H9 (cell line): ENCODE measurements around the gene APOL6. TPM values are rescaled to one million over a fixed set of nuclear protein-coding genes. Genes with fewer than 3 reads are reported as not detected.

Experiments
- DNase-seq: peaks from one replicate; pipeline ENCODE4 v3.0.0-alpha.2; 2017
- H2AFZ ChIP-seq: one replicate; pipeline ENCODE4 v1.6.1; 2013; ENCODE audit warnings: mild to moderate bottlenecking, low read length, control low read depth, moderate library complexity
- H2AK5ac ChIP-seq: 2 replicates; pipeline ENCODE4 v1.6.1; 2013; ENCODE audit warnings: low read length, control low read depth, mixed read lengths; ENCODE audit not compliant: insufficient read length
- H2BK120ac ChIP-seq: one replicate; pipeline ENCODE4 v1.6.1; 2013; ENCODE audit warnings: low read depth, mild to moderate bottlenecking, low read length, control low read depth, inconsistent platforms; ENCODE audit not compliant: poor library complexity, severe bottlenecking
- H2BK12ac ChIP-seq: 2 replicates; pipeline ENCODE4 v1.6.1; 2013; ENCODE audit warnings: low read length, control low read depth, mixed read lengths, low read depth; ENCODE audit not compliant: insufficient read length
- H2BK15ac ChIP-seq: 2 replicates; pipeline ENCODE4 v1.6.1; 2013; ENCODE audit warnings: low read depth, low read length, control low read depth
- H2BK20ac ChIP-seq: one replicate; pipeline ENCODE4 v1.6.1; 2013; ENCODE audit warnings: low read depth, mild to moderate bottlenecking, low read length, control low read depth, inconsistent platforms; ENCODE audit not compliant: poor library complexity, severe bottlenecking
- H2BK5ac ChIP-seq: 2 replicates; pipeline ENCODE4 v1.6.1; 2013; ENCODE audit warnings: low read length, control low read depth, mixed read lengths; ENCODE audit not compliant: insufficient read length
- H3K14ac ChIP-seq: 2 replicates; pipeline ENCODE4 v1.6.1; 2013; ENCODE audit warnings: low read length, control low read depth; ENCODE audit not compliant: insufficient read depth
- H3K18ac ChIP-seq: 2 replicates; pipeline ENCODE4 v1.6.1; 2013; ENCODE audit warnings: low read depth, mild to moderate bottlenecking, mixed read lengths, low read length, control low read depth; ENCODE audit not compliant: insufficient read length
- H3K23ac ChIP-seq: 2 replicates; pipeline ENCODE4 v1.6.1; 2013; ENCODE audit warnings: low read length, control low read depth, mixed read lengths, low read depth; ENCODE audit not compliant: insufficient read length
- H3K23me2 ChIP-seq: 2 replicates; pipeline ENCODE4 v1.6.1; 2013; ENCODE audit warnings: low read depth, mild to moderate bottlenecking, mixed read lengths, low read length, control low read depth; ENCODE audit not compliant: insufficient read length, poor library complexity, severe bottlenecking
- H3K27ac ChIP-seq: 2 replicates; pipeline ENCODE4 v1.5.1; 2013; ENCODE audit warnings: low read length, control low read depth, mixed read lengths, low read depth; ENCODE audit not compliant: insufficient read length
- H3K27me3 ChIP-seq: 2 replicates; pipeline ENCODE4 v1.6.1; 2013; ENCODE audit warnings: low read length, control low read depth, inconsistent platforms; ENCODE audit not compliant: insufficient read depth
- H3K4ac ChIP-seq: 2 replicates; pipeline ENCODE4 v1.6.1; 2013; ENCODE audit warnings: low read depth, mild to moderate bottlenecking, control low read depth, inconsistent platforms, low read length, moderate library complexity
- H3K4me1 ChIP-seq: 2 replicates; pipeline ENCODE4 v1.6.1; 2013; ENCODE audit warnings: low read length, control low read depth, inconsistent platforms; ENCODE audit not compliant: insufficient read depth
- H3K4me2 ChIP-seq: 2 replicates; pipeline ENCODE4 v1.6.1; 2013; ENCODE audit warnings: low read length, control low read depth, mixed read lengths; ENCODE audit not compliant: insufficient read length, insufficient read depth
- H3K56ac ChIP-seq: 2 replicates; pipeline ENCODE4 v1.6.1; 2013; ENCODE audit warnings: low read depth, mild to moderate bottlenecking, mixed read lengths, low read length, control low read depth; ENCODE audit not compliant: insufficient read length
- H3K79me1 ChIP-seq: 2 replicates; pipeline ENCODE4 v1.6.1; 2013; ENCODE audit warnings: low read depth, mild to moderate bottlenecking, moderate library complexity, low read length, control low read depth, inconsistent platforms; ENCODE audit not compliant: insufficient read depth, poor library complexity, severe bottlenecking
- H3K79me2 ChIP-seq: 2 replicates; pipeline ENCODE4 v1.6.1; 2013; ENCODE audit warnings: low read length, control low read depth, inconsistent platforms; ENCODE audit not compliant: insufficient read depth
- H3K9ac ChIP-seq: 2 replicates; pipeline ENCODE4 v1.6.1; 2013; ENCODE audit warnings: low read length, control low read depth, mixed read lengths; ENCODE audit not compliant: insufficient read length; ENCODE audit errors: extremely low read depth
- H3K9me3 ChIP-seq: one replicate; pipeline ENCODE4 v1.6.1; 2013; ENCODE audit warnings: low read depth, low read length, inconsistent platforms; ENCODE audit not compliant: control insufficient read depth
- H3T11ph ChIP-seq: one replicate; pipeline ENCODE4 v1.6.1; 2013; ENCODE audit warnings: mild to moderate bottlenecking, low read length, control low read depth, inconsistent platforms
- H4K20me1 ChIP-seq: one replicate; pipeline ENCODE4 v1.6.1; 2013; ENCODE audit not compliant: control insufficient read depth, insufficient read length, insufficient read depth
- H4K5ac ChIP-seq: 2 replicates; pipeline ENCODE4 v1.6.1; 2013; ENCODE audit warnings: low read depth, mild to moderate bottlenecking, mixed read lengths, low read length, control low read depth; ENCODE audit not compliant: insufficient read length
- H4K8ac ChIP-seq: replicated peaks from 2 replicates; pipeline ENCODE4 v1.6.1; 2013; ENCODE audit warnings: low read length, control low read depth, mixed read lengths, low read depth; ENCODE audit not compliant: insufficient read length
- H4K91ac ChIP-seq: 2 replicates; pipeline ENCODE4 v1.6.1; 2013; ENCODE audit warnings: low read depth, mild to moderate bottlenecking, moderate library complexity, mixed read lengths, low read length, control low read depth; ENCODE audit not compliant: insufficient read length
- H3K27ac Mint-ChIP-seq, 3 experiments: 2 replicates in 2 of 3; 3 replicates in 1 of 3; pipeline ENCODE4 v1.8.0; 2020 to 2021; ENCODE audit warnings: mixed read lengths in 3 of 3, mild to moderate bottlenecking in 1 of 3, moderate library complexity in 1 of 3
- H3K27me3 Mint-ChIP-seq: 2 replicates; pipeline ENCODE4 v1.8.0; 2021; ENCODE audit warnings: low read depth, mild to moderate bottlenecking, moderate library complexity, mixed read lengths
- H3K36me3 Mint-ChIP-seq, 3 experiments: 2 replicates in 2 of 3; 3 replicates in 1 of 3; pipeline ENCODE4 v1.8.0; 2020 to 2021; ENCODE audit warnings: low read depth in 3 of 3, mixed read lengths in 3 of 3; ENCODE audit not compliant: insufficient read depth in 1 of 3
- H3K4me1 Mint-ChIP-seq, 2 experiments: 2 replicates each; pipeline ENCODE4 v1.8.0; 2020; ENCODE audit warnings: mixed read lengths in 2 of 2
- H3K4me3 Mint-ChIP-seq, 2 experiments: 2 replicates in 1 of 2; 3 replicates in 1 of 2; pipeline ENCODE4 v1.8.0; 2020 to 2021; ENCODE audit warnings: mild to moderate bottlenecking in 2 of 2, mixed read lengths in 2 of 2, moderate library complexity in 1 of 2
- H3K9me3 Mint-ChIP-seq, 2 experiments: 2 replicates in 1 of 2; 3 replicates in 1 of 2; pipeline ENCODE4 v1.8.0; 2020; ENCODE audit warnings: mild to moderate bottlenecking in 2 of 2, mixed read lengths in 2 of 2, moderate library complexity in 1 of 2
- WGBS: extraction: QIAGEN DNeasy Blood & Tissue Kit; methylation state at CpG from one replicate; pipeline ENCODE4 v1.1.7; 2013; ENCODE audit warnings: missing lambda C conversion rate, low lambda C conversion rate, mixed read lengths; ENCODE audit not compliant: insufficient read length; ENCODE audit errors: extremely low coverage; 5-methylcytosine and 5-hydroxymethylcytosine counted together
- total RNA-seq: library from RNA; stranded (reverse); gene quantifications from 2 replicates; pipeline ENCODE4 v1.2.1, GENCODE V29; 2021
- TF ChIP-seq, protein P1 (sequence below): fragments of 200-600 bp; sonication (generic); conservative IDR thresholded peaks from 3 replicates; pipeline ENCODE4 v1.8.0; 2021; ENCODE audit warnings: antibody characterized with exemption, mild to moderate bottlenecking

Gene APOL6
- total RNA-seq, 1 experiment from 2014 or later, result 0.07 TPM

- WGBS, result no CpG with 5 or more reads among the region's 5 CpGs
- Histone ChIP-seq H3K4ac (no peak overlapping the region), H3K4me1 (no peaks in the 10 kb centered on the region; the same call in 1 of the 2 replicates), H2AK5ac (no peak overlapping the region), H4K8ac (no peak overlapping the region), H2BK120ac (no peak overlapping the region), H3K79me2 (no peaks in the 10 kb centered on the region), H2BK12ac (no peak overlapping the region), H3K18ac (no peak overlapping the region), H3K23me2 (no peaks in the 10 kb centered on the region), H4K5ac (no peak overlapping the region), H2AFZ (no peak overlapping the region), H3K4me2 (no peak overlapping the region), H3K79me1 (no peaks in the 10 kb centered on the region), H3K9me3 (no peaks in the 10 kb centered on the region), H3K9ac (no peak overlapping the region), H4K20me1 (no peaks in the 10 kb centered on the region), H3K27ac (no peak overlapping the region), H2BK5ac (no peak overlapping the region), H3K27me3 (no peaks in the 10 kb centered on the region), H2BK15ac (no peak overlapping the region), H4K91ac (no peak overlapping the region), H3K23ac (no peak overlapping the region), H3K14ac (no peak overlapping the region), H3K56ac (no peak overlapping the region), H2BK20ac (no peak overlapping the region), H3T11ph (no peak overlapping the region)
- H3K27ac Mint-ChIP-seq, result no peak overlapping the region
- H3K36me3 Mint-ChIP-seq, result no peaks in the 10 kb centered on the region; a peak in 1 of 7 replicates
- H3K27me3 Mint-ChIP-seq, result peaks cover 2% of the 10 kb centered on the region
- H3K4me1 Mint-ChIP-seq, result peaks cover 45 to 53% of the 10 kb centered on the region in 2 experiments
- H3K9me3 Mint-ChIP-seq, result peaks cover 3 to 4% of the 10 kb centered on the region in 2 experiments; a peak in 1 of 5 replicates
- H3K4me3 Mint-ChIP-seq, result no peak overlapping the region
- DNase-seq, result no peak
- TF ChIP-seq, protein P1, sequence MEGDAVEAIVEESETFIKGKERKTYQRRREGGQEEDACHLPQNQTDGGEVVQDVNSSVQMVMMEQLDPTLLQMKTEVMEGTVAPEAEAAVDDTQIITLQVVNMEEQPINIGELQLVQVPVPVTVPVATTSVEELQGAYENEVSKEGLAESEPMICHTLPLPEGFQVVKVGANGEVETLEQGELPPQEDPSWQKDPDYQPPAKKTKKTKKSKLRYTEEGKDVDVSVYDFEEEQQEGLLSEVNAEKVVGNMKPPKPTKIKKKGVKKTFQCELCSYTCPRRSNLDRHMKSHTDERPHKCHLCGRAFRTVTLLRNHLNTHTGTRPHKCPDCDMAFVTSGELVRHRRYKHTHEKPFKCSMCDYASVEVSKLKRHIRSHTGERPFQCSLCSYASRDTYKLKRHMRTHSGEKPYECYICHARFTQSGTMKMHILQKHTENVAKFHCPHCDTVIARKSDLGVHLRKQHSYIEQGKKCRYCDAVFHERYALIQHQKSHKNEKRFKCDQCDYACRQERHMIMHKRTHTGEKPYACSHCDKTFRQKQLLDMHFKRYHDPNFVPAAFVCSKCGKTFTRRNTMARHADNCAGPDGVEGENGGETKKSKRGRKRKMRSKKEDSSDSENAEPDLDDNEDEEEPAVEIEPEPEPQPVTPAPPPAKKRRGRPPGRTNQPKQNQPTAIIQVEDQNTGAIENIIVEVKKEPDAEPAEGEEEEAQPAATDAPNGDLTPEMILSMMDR, result no peak
Measured at GRCh38 chr22:35637254-35637653, 11.0 kb upstream of the APOL6 start.
